Measurements from ENCODE around the gene LILRB3.
"Not testable (repeated sequence)": the region's sequence is repeated elsewhere in the genome, so short reads cannot be mapped to it uniquely, and the experiment has no call there.

The LILRB3 gene

DNA sequence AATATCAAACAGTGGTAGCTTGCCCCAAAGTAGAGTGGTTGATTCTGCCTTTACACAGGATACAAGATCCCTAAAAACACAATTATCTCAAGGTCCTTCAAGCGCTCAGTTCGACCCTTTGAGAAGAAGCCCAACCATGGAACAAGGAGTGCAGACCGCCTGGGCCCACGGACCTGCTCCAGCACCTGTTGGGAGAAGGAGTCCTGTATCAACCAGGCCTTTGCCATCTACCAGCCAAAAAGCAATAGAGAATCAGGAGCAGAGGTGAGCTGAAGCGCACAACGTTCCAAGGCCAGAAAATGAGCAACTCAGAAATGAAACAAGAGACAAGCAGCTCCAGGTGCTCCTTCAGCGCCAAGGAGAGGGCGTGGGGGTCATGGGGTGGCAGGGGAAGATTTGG lies 6.3 kb upstream of the LILRB3 start:
- Histone ChIP-seq H3K9ac (no peak overlapping the region), H3K4me1 (ENCODE audit: low read depth, poor library complexity, severe bottlenecking) (no peaks in the 10 kb centered on the region), H3K36me3 (ENCODE audit: insufficient read depth) (no peaks in the 10 kb centered on the region), H3K4me2 (no peak overlapping the region), H3K79me2 (ENCODE audit: insufficient read depth, low read depth) (no peaks in the 10 kb centered on the region), H4K20me1 (ENCODE audit: insufficient read depth) (no peaks in the 10 kb centered on the region), H3K4me3 (IDR thresholded peaks at IDR 0.05; ENCODE audit: insufficient read depth, low read depth, low read length) (no peak overlapping the region), H3K27me3 (ENCODE audit: insufficient read depth, low read depth) (peaks cover 59% of the 10 kb centered on the region), H2AFZ (ENCODE audit: low read depth) (no peak overlapping the region), H3K27ac (no peak overlapping the region)
- TF ChIP-seq, protein P1, sequence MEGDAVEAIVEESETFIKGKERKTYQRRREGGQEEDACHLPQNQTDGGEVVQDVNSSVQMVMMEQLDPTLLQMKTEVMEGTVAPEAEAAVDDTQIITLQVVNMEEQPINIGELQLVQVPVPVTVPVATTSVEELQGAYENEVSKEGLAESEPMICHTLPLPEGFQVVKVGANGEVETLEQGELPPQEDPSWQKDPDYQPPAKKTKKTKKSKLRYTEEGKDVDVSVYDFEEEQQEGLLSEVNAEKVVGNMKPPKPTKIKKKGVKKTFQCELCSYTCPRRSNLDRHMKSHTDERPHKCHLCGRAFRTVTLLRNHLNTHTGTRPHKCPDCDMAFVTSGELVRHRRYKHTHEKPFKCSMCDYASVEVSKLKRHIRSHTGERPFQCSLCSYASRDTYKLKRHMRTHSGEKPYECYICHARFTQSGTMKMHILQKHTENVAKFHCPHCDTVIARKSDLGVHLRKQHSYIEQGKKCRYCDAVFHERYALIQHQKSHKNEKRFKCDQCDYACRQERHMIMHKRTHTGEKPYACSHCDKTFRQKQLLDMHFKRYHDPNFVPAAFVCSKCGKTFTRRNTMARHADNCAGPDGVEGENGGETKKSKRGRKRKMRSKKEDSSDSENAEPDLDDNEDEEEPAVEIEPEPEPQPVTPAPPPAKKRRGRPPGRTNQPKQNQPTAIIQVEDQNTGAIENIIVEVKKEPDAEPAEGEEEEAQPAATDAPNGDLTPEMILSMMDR (conservative IDR thresholded peaks at IDR 0.05; ENCODE audit: low read depth, low read length) = no peak

DNA sequence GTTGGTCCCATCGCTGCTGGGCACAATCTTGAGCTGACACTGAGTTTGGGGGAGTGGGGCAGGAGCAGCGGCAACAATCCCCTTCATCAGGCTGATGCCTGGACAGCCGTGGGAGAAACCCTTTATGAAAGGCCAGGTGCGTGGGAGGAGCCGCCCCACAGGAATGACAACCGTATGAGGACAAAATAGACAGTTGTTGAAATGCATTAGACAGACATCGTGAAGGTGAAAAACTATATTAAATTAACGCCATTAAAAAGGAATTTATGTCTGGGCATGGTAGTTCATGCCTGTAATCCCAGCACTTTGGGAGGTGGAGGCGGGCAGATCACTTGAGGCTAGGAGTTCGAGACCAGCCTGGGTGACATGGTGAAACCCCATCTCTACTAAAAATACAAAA lies 1.8 kb upstream of the LILRB3 start:
- H3K27me3 ChIP-seq (ENCODE audit: insufficient read depth, low read depth) = peaks cover 46% of the 10 kb centered on the region
- H3K4me1 ChIP-seq (ENCODE audit: low read depth, poor library complexity, severe bottlenecking); H4K20me1 ChIP-seq (ENCODE audit: insufficient read depth); H3K9ac ChIP-seq; H3K79me2 ChIP-seq (ENCODE audit: insufficient read depth, low read depth); H2AFZ ChIP-seq (ENCODE audit: low read depth); H3K4me2 ChIP-seq; H3K4me3 ChIP-seq (IDR thresholded peaks at IDR 0.05; ENCODE audit: insufficient read depth, low read depth, low read length); H3K27ac ChIP-seq; H3K36me3 ChIP-seq (ENCODE audit: insufficient read depth): not testable (repeated sequence)

DNA sequence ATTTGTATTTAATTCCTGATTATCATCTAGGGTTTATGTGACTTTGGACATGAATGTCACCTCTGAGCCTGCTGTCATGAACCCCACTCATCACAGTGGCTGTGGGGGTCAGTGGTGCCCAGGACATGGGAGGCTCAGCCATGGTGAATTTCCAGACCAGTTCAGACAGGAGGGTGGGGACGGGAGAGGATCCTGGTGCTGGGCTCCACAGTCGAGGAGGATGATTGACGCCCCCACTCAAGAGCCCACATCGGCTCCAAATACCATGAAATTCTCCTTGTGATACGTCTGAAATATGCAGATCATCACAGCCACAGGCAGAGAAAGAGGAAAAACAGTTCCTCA lies 1.1 kb upstream of the LILRB3 start:
- not testable (repeated sequence) for H3K4me2 ChIP-seq; H3K36me3 ChIP-seq (ENCODE audit: insufficient read depth); H3K79me2 ChIP-seq (ENCODE audit: insufficient read depth, low read depth); H2AFZ ChIP-seq (ENCODE audit: low read depth); H3K4me1 ChIP-seq (ENCODE audit: low read depth, poor library complexity, severe bottlenecking); H3K4me3 ChIP-seq (IDR thresholded peaks at IDR 0.05; ENCODE audit: insufficient read depth, low read depth, low read length); H4K20me1 ChIP-seq (ENCODE audit: insufficient read depth); H3K27ac ChIP-seq; H3K9ac ChIP-seq
- H3K27me3 ChIP-seq (ENCODE audit: insufficient read depth, low read depth) = peaks cover 41% of the 10 kb centered on the region

DNA sequence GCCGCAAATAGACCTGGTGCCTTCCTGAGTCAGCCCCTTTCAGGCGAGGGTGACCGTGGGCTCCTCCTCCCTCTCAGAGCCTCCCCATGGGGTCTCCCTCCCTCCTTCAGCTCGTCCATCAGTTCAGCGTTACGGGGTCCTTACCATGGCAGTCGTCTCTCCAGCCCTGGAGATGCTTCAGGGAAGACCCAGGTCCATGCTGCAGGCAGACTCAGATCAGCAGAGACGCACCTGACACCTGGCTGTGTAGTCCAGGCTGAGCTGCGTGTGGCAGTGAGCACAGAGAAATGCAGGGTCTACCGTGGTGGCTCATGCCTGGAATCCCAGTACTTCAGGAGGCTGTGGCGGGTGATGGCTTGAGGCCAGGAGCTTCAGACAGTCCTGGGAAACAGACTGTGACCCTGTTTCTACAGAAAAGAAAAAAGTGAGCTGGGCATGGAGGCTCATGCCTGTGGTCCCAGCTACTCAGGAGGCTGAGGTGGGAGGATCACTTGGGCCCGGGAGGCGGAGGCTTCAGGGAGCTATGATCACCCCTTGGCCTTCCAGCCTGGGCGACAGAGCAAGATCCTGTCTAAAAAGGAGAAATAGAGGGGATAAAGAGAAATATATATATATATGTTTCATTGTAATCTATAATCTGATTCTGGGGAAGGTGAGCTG lies 600 bp upstream of the LILRB3 start:
- H3K9ac ChIP-seq; H3K4me3 ChIP-seq (IDR thresholded peaks at IDR 0.05; ENCODE audit: insufficient read depth, low read depth, low read length); H3K36me3 ChIP-seq (ENCODE audit: insufficient read depth); H2AFZ ChIP-seq (ENCODE audit: low read depth); H3K79me2 ChIP-seq (ENCODE audit: insufficient read depth, low read depth); H4K20me1 ChIP-seq (ENCODE audit: insufficient read depth); H3K4me1 ChIP-seq (ENCODE audit: low read depth, poor library complexity, severe bottlenecking); H3K27ac ChIP-seq; H3K4me2 ChIP-seq: not testable (repeated sequence)
- H3K27me3 ChIP-seq (ENCODE audit: insufficient read depth, low read depth) = peaks cover 38% of the 10 kb centered on the region

DNA sequence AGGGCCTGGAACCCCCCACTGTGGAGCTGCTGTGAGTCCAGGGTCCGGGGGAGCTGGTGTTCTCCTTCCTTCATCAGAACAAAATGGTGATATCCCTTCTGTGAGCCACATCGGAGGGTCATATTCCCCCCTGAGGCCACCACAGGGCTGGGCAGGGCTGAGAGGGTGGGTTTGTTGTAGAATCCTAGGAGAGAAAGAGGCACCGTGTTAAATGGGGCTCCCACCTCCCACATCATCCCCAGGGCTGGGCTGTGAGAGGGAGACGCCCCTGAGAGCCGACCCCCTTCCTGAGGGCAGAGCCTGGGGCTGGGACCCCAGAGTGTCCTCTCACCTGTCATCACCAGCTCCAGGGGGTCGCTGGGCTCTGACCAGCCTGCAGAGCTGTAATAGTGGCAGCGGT lies 860 bp downstream of the LILRB3 start:
- H3K4me3 ChIP-seq (IDR thresholded peaks at IDR 0.05; ENCODE audit: insufficient read depth, low read depth, low read length); H3K9ac ChIP-seq; H3K79me2 ChIP-seq (ENCODE audit: insufficient read depth, low read depth); H3K27ac ChIP-seq; H4K20me1 ChIP-seq (ENCODE audit: insufficient read depth); H3K4me1 ChIP-seq (ENCODE audit: low read depth, poor library complexity, severe bottlenecking); H3K4me2 ChIP-seq; H3K36me3 ChIP-seq (ENCODE audit: insufficient read depth); H2AFZ ChIP-seq (ENCODE audit: low read depth): not testable (repeated sequence)
- peaks cover 27% of the 10 kb centered on the region; the same call in 1 of the 2 replicates for H3K27me3 ChIP-seq (ENCODE audit: insufficient read depth, low read depth)

DNA sequence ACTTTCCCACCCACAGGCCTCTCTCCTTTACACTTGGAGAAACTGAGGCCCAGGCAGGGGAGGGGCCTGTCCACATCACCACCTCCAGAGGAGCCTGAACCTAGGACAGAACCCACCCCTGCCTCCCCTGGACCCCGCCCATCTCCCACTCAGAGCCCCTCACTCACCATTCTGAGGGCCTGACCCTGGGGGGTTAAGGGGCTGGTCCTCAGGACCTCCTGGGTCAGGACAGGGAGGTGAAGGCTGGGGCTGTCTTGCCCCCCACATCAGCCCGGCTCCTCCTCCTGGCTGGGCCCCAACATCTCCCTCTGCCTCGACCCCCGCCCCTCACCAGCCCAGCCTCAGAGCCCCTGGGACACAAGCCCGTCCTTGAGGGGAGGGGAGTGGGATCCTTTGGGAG lies 3.1 kb downstream of the LILRB3 start:
- H3K27ac ChIP-seq; H3K4me3 ChIP-seq (IDR thresholded peaks at IDR 0.05; ENCODE audit: insufficient read depth, low read depth, low read length); H4K20me1 ChIP-seq (ENCODE audit: insufficient read depth); H3K4me2 ChIP-seq; H2AFZ ChIP-seq (ENCODE audit: low read depth); H3K9ac ChIP-seq; H3K4me1 ChIP-seq (ENCODE audit: low read depth, poor library complexity, severe bottlenecking); H3K27me3 ChIP-seq (ENCODE audit: insufficient read depth, low read depth); H3K36me3 ChIP-seq (ENCODE audit: insufficient read depth); H3K79me2 ChIP-seq (ENCODE audit: insufficient read depth, low read depth): not testable (repeated sequence)

DNA sequence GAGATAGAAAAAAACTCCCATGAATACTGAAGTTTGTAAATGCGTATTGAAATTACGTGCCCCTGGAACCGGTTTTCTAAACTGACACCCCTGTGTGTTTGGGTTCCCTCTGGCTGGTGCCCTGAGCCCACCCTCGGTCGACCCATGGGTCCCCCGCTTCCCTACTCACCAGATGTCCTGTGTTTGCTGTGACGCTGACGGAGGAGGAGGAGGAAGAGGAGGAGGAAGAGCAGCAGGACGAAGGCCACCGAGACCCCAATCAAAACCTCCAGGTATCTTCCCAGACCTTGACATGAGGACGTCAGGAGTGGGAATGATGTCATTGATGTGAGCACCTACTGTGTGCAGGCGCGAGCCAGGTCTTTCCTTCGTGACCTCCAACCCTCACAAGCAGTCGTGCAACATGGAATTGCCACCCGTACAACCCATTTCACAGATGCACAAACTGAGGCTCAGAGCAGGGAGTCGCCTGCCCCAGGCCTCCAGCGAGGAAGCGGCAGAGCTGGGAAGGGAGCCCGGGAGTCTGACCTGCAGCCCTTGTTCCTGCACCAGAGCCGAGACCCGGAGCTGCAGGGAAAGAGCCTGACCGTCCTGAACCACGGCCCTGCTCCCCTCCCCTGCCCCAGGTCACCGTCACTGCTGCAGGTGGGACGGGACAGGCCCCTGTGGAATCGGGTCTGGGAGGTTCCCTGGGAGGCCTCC lies 3.7 kb downstream of the LILRB3 start:
- Histone ChIP-seq H3K4me1 (ENCODE audit: low read depth, poor library complexity, severe bottlenecking) (no peaks in the 10 kb centered on the region), H3K27me3 (ENCODE audit: insufficient read depth, low read depth) (peaks cover 8% of the 10 kb centered on the region; the same call in 1 of the 2 replicates), H3K4me2 (no peak overlapping the region), H3K36me3 (ENCODE audit: insufficient read depth) (no peaks in the 10 kb centered on the region), H3K79me2 (ENCODE audit: insufficient read depth, low read depth) (no peaks in the 10 kb centered on the region), H2AFZ (ENCODE audit: low read depth) (no peak overlapping the region), H3K27ac (no peak overlapping the region), H4K20me1 (ENCODE audit: insufficient read depth) (no peaks in the 10 kb centered on the region), H3K4me3 (IDR thresholded peaks at IDR 0.05; ENCODE audit: insufficient read depth, low read depth, low read length) (no peak overlapping the region), H3K9ac (no peak overlapping the region)
- TF ChIP-seq, protein P1 (conservative IDR thresholded peaks at IDR 0.05; ENCODE audit: low read depth, low read length) = no peak

Measured in KMS-11 (cell line).